Osteoblast (primary cell): ENCODE measurements around the gene NR1D1. TPM values are rescaled to one million over a fixed set of nuclear protein-coding genes. Genes with fewer than 3 reads are reported as not detected.

ENCODE experiments used
- DNase-seq: peaks from one replicate; pipeline ENCODE4 v3.0.0; 2011; ENCODE audit warnings: low spot score, mixed read lengths; ENCODE audit not compliant: insufficient read length; ENCODE audit errors: missing footprints
- H2AFZ ChIP-seq: 2 replicates; pipeline ENCODE4 v1.6.0; 2011; ENCODE audit warnings: mild to moderate bottlenecking, low read length
- H3K27ac ChIP-seq: 2 replicates; pipeline ENCODE4 v1.5.1; 2011; ENCODE audit warnings: mild to moderate bottlenecking, low read depth, low read length, moderate library complexity
- H3K27me3 ChIP-seq: 2 replicates; pipeline ENCODE4 v1.6.0; 2012; ENCODE audit warnings: mild to moderate bottlenecking, control low read depth, inconsistent platforms, low read length, moderate library complexity; ENCODE audit not compliant: insufficient read depth
- H3K36me3 ChIP-seq: 2 replicates; pipeline ENCODE4 v1.5.1; 2011; ENCODE audit warnings: mild to moderate bottlenecking, low read length, control low read depth, moderate library complexity; ENCODE audit not compliant: insufficient read depth
- H3K4me1 ChIP-seq: 2 replicates; pipeline ENCODE4 v1.5.1; 2011; ENCODE audit warnings: mild to moderate bottlenecking, low read length, control low read depth, moderate library complexity; ENCODE audit not compliant: insufficient read depth
- H3K4me2 ChIP-seq: 2 replicates; pipeline ENCODE4 v1.6.0; 2011; ENCODE audit warnings: mild to moderate bottlenecking, low read length; ENCODE audit not compliant: insufficient read depth
- H3K4me3 ChIP-seq: fragments of 200-600 bp; sonication (generic); 3 replicates; pipeline ENCODE4 v1.5.1; 2012; ENCODE audit warnings: mild to moderate bottlenecking, low read length, inconsistent platforms; ENCODE audit not compliant: insufficient read depth
- H3K79me2 ChIP-seq: 2 replicates; pipeline ENCODE4 v1.6.0; 2012; ENCODE audit warnings: mild to moderate bottlenecking, low read length, control low read depth, inconsistent platforms; ENCODE audit not compliant: insufficient read depth
- H3K9me3 ChIP-seq: 2 replicates; pipeline ENCODE4 v1.5.1; 2011; ENCODE audit warnings: low read depth, low read length, control low read depth
- H4K20me1 ChIP-seq: 2 replicates; pipeline ENCODE4 v1.6.0; 2012; ENCODE audit warnings: mild to moderate bottlenecking, low read length, control low read depth; ENCODE audit not compliant: insufficient read depth
- total RNA-seq: library from RNA; depleted of rRNA; stranded (reverse); fragments of >200 nt; gene quantifications from 2 replicates; pipeline ENCODE4 v1.2.3, GENCODE V29; 2012
- TF ChIP-seq, protein P1 (sequence below): IDR thresholded peaks from 2 replicates; pipeline ENCODE4 v1.5.1; 2011; ENCODE audit warnings: mild to moderate bottlenecking, low read depth, low read length, moderate library complexity; ENCODE audit errors: extremely low read depth

NR1D1 gene
- total RNA-seq, 1 donor, result 5.1 TPM

DNA sequence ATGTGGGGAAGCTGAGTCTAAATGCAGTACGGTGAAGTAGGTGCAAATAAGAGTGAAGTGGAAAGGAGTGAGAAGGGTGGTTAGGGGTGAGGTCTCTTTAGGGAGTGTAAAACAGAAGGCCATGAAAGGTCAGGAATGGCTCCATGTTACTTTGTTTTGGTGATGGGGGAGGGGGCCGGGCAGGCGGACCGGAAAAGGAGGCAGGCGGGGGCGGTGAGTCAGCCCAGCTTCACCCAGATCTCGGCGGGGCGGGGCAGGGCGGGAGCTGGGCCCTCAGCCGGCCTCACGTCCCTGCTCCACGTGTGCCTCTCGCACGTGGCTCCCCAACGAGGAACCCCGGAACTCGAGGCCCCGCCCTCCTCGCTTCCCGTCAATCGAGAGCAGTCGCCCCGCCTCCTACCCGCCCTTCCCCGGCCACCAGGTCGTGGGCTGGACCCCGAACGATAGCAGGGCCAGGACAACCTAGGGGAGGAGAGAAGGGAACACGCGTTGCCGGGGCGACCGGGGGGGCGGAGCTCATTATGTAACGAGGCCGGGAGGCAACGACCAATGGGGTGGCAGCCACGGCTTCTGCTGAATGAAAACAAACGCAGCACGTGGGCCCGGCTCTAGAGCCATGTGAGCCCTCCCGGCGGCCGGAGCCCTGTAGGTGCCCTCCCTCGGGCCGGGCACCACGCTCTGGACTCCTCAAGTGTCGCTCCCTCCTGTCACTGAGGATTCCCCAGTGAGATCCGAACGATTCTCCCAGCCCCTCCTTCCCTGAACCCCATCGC is 1.4 kb downstream of the NR1D1 start:
- TF ChIP-seq, protein P1, sequence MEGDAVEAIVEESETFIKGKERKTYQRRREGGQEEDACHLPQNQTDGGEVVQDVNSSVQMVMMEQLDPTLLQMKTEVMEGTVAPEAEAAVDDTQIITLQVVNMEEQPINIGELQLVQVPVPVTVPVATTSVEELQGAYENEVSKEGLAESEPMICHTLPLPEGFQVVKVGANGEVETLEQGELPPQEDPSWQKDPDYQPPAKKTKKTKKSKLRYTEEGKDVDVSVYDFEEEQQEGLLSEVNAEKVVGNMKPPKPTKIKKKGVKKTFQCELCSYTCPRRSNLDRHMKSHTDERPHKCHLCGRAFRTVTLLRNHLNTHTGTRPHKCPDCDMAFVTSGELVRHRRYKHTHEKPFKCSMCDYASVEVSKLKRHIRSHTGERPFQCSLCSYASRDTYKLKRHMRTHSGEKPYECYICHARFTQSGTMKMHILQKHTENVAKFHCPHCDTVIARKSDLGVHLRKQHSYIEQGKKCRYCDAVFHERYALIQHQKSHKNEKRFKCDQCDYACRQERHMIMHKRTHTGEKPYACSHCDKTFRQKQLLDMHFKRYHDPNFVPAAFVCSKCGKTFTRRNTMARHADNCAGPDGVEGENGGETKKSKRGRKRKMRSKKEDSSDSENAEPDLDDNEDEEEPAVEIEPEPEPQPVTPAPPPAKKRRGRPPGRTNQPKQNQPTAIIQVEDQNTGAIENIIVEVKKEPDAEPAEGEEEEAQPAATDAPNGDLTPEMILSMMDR, result no peak
- Histone ChIP-seq H2AFZ (peak overlapping the region; percentile 1), H3K27me3 (no peaks in the 10 kb centered on the region), H3K4me1 (peaks cover 28% of the 10 kb centered on the region), H3K9me3 (no peaks in the 10 kb centered on the region), H3K27ac (peak overlapping the region; percentile 96), H3K79me2 (peaks cover 29% of the 10 kb centered on the region), H3K4me2 (peak overlapping the region; percentile 96), H3K4me3 (peak overlapping the region; percentile 86), H4K20me1 (peaks cover 4% of the 10 kb centered on the region), H3K36me3 (peaks cover 30% of the 10 kb centered on the region)
- peak; percentile 99 for DNase-seq

DNA sequence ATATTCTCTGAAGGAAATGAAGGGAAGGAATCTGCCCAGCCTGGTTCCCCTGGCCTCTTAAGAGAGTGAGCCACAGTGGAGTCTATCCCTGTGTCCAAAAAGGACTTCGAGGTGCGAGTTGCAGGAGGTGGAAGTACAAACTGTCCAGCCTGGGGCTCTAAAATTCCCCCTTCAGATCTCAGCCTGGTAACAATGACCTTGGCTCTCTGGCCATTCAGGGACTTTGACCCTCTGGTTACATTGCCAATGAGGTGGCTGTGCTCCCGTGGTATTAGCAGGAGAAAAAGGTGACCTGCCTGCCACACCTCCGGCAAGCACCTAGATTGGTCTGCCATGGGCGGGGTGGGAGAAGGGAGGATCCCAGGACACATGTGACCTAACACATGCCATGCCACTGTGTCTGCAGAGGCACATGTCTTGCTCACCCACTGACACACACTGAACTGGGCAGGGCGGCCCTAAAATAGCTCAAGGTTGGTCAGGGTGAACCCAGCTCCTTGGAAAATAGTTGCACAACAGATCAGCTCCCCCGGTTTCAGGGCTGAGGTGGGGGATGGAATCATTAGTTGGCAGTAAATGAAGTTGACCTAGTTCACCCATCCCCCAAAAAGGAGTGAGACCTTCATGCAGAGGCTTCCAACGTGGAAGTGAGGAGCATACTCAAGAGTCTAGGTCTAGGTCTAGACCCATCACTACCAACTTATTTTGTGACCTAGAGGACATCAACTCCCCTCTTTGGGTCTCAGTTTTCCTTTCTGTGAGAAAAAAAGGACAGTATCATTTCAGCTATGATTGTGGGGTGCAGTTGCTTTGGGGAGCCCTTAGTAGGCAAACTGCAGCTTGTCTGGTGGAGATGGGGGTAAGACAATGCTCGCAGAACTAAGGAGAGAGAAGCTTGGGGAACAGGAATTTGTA is 2.2 kb downstream of the NR1D1 start:
- Histone ChIP-seq H3K36me3 (peaks cover 38% of the 10 kb centered on the region), H3K27me3 (no peaks in the 10 kb centered on the region), H2AFZ (peak overlapping the region; percentile 1), H3K4me1 (peaks cover 28% of the 10 kb centered on the region), H3K4me2 (peak overlapping the region; percentile 96), H3K9me3 (no peaks in the 10 kb centered on the region), H3K79me2 (peaks cover 29% of the 10 kb centered on the region), H3K27ac (peak overlapping the region; percentile 96), H3K4me3 (peak overlapping the region; percentile 86), H4K20me1 (peaks cover 4% of the 10 kb centered on the region)
- DNase-seq, result peak; percentile 91
- TF ChIP-seq, protein P1, result no peak

DNA sequence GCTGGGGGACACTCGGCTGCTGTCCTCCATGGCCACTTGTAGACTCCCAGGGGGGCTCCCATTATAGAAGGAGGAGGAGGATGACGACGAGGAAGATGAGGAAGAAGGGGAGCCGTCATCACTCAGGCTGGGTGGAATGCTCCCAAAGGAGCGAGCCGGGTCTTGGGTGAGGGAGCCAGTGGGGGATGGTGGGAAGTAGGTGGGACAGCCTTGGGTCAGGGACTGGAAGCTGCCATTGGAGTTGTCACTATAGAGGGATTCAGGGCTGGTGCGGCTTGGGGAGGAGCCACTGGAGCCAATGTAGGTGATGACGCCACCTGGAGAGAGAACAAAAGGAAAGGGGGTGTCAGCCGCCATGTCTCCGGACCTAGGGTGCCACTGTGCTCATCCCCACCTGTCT is 3.3 kb downstream of the NR1D1 start:
- no peak overlapping the region for H3K4me3 ChIP-seq
- H3K79me2 ChIP-seq, result peaks cover 29% of the 10 kb centered on the region
- H3K4me1 ChIP-seq, result peaks cover 28% of the 10 kb centered on the region

More for the DNA sequence above, 3.3 kb downstream of the NR1D1 start:
- TF ChIP-seq, protein P1, result no peak
- H3K9me3 ChIP-seq, result no peaks in the 10 kb centered on the region
- H3K27ac ChIP-seq, result peak overlapping the region; percentile 96
- H2AFZ ChIP-seq, result no peak overlapping the region
- peaks cover 4% of the 10 kb centered on the region for H4K20me1 ChIP-seq
- H3K4me2 ChIP-seq, result no peak overlapping the region
- H3K36me3 ChIP-seq, result peaks cover 43% of the 10 kb centered on the region
- peak; percentile 85 for DNase-seq
- no peaks in the 10 kb centered on the region for H3K27me3 ChIP-seq
